Measurements from ENCODE around the gene CNTD1. TPM values are rescaled to one million over a fixed set of nuclear protein-coding genes. Genes with fewer than 3 reads are reported as not detected.
"Not testable (repeated sequence)": the region's sequence is repeated elsewhere in the genome, so short reads cannot be mapped to it uniquely, and the experiment has no call there.

The CNTD1 gene
- total RNA-seq, 1 donor from 2014 or later, result not detected

DNA sequence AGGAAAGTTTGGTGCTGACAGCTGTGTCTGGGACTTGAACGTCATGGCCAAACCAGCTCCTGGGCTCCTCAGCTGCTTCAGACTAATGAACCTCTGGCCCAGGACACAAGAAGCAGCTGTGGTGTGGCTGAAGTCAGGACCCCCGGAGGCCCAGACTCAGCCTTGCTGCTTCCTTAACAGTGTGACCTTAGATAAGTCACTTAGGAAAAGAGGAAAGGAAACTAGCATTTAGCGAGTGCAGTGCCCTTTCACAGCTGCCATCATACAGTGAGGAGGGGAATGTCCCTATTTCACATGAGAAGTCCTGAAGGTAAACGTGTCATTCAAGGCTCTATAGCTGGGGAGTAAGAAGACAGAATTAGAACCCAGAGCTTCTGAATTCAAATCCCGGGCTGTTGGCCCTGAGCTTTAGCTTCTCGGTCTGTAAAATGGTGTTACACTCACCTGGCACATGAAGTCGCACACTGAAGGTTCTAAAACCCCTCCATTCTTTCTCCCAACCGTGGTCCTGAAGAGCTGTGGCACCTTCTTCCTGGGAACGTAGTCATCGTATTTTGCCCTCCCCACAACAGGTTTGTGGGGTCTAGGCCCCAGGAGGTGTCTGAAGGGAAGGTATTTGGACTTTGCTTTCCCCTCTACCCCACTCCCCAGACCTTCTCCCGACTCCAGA, 38.5 kb upstream of the CNTD1 start:
- intact Hi-C loops (cut with micrococcal nuclease), result no loop called here
- no peak for DNase-seq
- Histone ChIP-seq H3K27ac (replicated peaks) (peak overlapping the region; percentile 94), H3K4me3 (peak overlapping the region; percentile 81), H3K4me1 (peaks cover 38% of the 10 kb centered on the region), H3K27me3 (ENCODE audit: low read depth) (peaks cover 26% of the 10 kb centered on the region), H3K9me3 (replicated peaks) (no peaks in the 10 kb centered on the region), H3K36me3 (no peaks in the 10 kb centered on the region)
- TF ChIP-seq, protein P1, sequence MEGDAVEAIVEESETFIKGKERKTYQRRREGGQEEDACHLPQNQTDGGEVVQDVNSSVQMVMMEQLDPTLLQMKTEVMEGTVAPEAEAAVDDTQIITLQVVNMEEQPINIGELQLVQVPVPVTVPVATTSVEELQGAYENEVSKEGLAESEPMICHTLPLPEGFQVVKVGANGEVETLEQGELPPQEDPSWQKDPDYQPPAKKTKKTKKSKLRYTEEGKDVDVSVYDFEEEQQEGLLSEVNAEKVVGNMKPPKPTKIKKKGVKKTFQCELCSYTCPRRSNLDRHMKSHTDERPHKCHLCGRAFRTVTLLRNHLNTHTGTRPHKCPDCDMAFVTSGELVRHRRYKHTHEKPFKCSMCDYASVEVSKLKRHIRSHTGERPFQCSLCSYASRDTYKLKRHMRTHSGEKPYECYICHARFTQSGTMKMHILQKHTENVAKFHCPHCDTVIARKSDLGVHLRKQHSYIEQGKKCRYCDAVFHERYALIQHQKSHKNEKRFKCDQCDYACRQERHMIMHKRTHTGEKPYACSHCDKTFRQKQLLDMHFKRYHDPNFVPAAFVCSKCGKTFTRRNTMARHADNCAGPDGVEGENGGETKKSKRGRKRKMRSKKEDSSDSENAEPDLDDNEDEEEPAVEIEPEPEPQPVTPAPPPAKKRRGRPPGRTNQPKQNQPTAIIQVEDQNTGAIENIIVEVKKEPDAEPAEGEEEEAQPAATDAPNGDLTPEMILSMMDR (IDR thresholded peaks at IDR 0.05; ENCODE audit: borderline replicate concordance), result no peak

DNA sequence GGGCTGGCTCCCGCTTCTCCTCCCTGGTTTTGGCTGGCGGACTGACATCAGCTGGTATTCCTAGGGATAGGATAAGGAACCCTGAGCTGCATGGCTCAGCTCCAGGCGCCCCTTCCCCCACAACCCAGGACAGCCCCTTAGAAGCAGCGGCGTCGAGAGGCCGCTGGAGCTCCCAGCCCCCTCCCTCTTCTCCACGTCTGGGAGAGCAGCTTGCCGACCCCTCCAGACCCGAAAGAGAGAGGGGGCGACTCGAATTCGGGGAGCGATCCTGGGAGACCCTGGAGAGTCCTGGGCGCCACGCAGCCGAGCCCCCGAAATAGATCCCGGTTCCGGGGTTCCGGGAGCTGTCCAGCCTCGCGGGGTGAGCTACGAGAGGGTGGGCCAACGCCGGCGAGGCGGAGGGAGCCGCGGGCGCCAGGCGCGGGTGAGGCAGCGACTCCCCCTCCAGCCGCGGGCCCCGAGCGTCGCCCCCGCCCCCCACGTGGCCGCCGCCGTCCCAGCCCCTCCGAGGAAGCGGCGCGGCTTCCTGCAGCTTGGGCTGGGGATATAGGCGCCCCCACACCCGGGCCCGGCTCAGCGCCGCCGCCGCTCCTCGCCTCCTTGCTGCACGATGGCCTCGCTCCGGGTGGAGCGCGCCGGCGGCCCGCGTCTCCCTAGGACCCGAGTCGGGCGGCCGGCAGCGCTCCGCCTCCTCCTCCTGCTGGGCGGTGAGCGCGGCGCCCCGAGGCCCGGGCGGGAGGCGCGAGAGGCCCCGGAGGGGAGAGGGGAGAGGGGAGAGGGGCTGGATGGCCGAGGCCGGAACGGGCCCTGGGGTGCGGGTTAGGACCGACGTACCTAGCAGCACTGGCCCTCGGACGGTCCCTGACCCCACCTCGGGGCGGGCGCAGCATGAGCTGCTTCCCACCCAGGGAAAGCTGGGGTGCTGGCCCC, 37.7 kb upstream of the CNTD1 start, which contains the start of gene RAMP2:
RAMP2 (plus strand) TSS at position 576 of the 930 bp plus-strand sequence; CDS start at position 611, 35 bp downstream.
- Histone ChIP-seq H3K4me3 (peak within 1 kb of the TSS; percentile 81), H3K27me3 (ENCODE audit: low read depth) (peaks cover 26% of the 10 kb centered on the region), H3K36me3 (no peaks in the 10 kb centered on the region), H3K4me1 (peaks cover 38% of the 10 kb centered on the region), H3K27ac (replicated peaks) (peak within 1 kb of the TSS; percentile 94), H3K9me3 (replicated peaks) (no peaks in the 10 kb centered on the region)
- DNase-seq, result peak; percentile 36
- intact Hi-C loops (cut with micrococcal nuclease), result no loop called here
- TF ChIP-seq, protein P1 (IDR thresholded peaks at IDR 0.05; ENCODE audit: borderline replicate concordance), result peak; percentile 11

DNA sequence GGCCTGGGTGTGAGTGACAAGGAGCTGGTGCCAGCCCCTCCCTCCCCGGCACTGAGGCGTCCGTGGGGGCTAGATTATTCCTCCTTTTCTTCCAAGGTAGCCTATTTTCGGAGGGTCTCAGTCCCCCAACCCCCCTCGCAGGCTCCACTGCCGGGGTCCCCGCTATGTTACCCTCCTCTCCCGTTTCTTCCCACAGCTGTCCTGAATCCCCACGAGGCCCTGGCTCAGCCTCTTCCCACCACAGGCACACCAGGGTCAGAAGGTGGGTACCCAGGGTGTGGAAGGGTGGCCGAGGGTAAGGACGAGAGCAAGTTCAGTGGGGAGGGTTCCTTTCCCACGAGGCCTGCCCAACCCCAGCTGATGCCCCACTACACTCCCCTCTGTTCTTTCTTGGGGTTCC, 37.0 kb upstream of the CNTD1 start:
- Histone ChIP-seq H3K27me3 (ENCODE audit: low read depth) (peaks cover 31% of the 10 kb centered on the region), H3K27ac (replicated peaks) (peak overlapping the region; percentile 94), H3K4me1 (peaks cover 38% of the 10 kb centered on the region), H3K36me3 (no peaks in the 10 kb centered on the region), H3K4me3 (peak overlapping the region; percentile 81), H3K9me3 (replicated peaks) (no peaks in the 10 kb centered on the region)
- no peak for DNase-seq
- intact Hi-C loops (cut with micrococcal nuclease), result loop anchor here (2.0 kb wide), 1 partner anchor 41 kb away; no protein-coding TSS in a partner anchor
- TF ChIP-seq, protein P1 (IDR thresholded peaks at IDR 0.05; ENCODE audit: borderline replicate concordance), result no peak

DNA sequence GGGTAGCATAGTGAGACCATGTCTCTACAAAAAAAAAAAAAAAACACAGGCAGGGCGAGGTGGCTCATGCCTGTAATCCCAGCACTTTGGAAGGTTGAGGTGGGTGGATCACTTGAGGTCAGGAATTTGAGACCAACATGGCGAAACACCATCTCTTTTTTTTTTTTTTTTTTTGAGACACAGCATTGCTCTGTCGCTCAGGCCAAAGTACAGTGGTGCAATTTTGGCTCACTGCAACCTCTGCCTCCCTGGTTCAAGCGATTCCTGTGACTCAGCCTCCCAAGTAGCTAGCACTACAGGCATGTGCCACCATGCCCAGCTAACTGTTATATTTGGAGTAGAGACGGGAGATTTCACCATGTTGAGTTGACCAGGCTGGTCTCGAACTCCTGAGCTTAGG, 32.5 kb upstream of the CNTD1 start:
- Histone ChIP-seq H3K27me3 (ENCODE audit: low read depth) (peaks cover 26% of the 10 kb centered on the region), H3K36me3 (no peaks in the 10 kb centered on the region), H3K4me3 (no peak overlapping the region), H3K9me3 (replicated peaks) (no peaks in the 10 kb centered on the region), H3K27ac (replicated peaks) (no peak overlapping the region), H3K4me1 (peaks cover 25% of the 10 kb centered on the region)
- DNase-seq, result no peak
- intact Hi-C loops (cut with micrococcal nuclease), result no loop called here
- TF ChIP-seq, protein P1 (IDR thresholded peaks at IDR 0.05; ENCODE audit: borderline replicate concordance), result no peak

DNA sequence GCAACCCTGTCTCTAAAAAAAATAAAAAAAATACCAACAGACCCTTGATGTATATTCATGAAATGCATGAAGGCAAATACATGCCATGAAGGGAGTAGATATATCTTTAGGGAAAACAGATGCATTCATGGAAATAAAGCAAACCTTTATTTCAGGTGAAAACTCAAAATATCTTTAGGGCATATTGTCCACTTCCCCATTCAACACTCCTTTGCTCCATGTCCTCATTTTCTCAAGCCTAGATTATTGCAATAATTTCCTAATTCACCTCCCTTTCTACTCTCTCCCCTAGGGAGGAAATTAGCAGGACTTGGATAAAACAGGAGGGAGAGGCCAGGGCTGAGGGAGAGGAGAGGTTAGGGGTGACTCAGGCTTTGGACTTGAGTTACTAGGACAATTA, 31.1 kb upstream of the CNTD1 start:
- Histone ChIP-seq H3K4me3 (no peak overlapping the region), H3K9me3 (replicated peaks) (no peaks in the 10 kb centered on the region), H3K36me3 (no peaks in the 10 kb centered on the region), H3K4me1 (peaks cover 19% of the 10 kb centered on the region), H3K27ac (replicated peaks) (no peak overlapping the region), H3K27me3 (ENCODE audit: low read depth) (peaks cover 12% of the 10 kb centered on the region)
- intact Hi-C loops (cut with micrococcal nuclease), result no loop called here
- TF ChIP-seq, protein P1 (IDR thresholded peaks at IDR 0.05; ENCODE audit: borderline replicate concordance), result no peak
- no peak for DNase-seq

DNA sequence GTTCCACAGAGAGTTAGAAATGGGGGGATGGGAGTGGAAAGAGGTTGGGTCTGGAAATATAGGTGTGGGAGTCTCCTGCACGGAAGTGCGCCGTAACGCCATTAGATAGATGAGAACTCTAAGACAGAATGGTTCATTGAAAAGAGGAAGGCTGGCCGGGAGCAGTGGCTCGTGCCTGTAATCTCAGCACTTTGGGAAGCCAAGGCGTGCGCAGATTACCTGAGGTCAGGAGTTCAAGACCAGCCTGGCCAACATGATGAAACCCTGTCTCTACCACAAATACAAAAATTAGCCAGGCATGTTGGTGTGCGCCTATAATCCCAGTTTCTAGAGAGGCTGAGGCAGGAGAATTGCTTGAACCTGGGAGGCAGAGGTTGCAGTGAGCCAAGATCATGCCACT, 30.7 kb upstream of the CNTD1 start:
- Histone ChIP-seq H3K27me3 (ENCODE audit: low read depth) (peaks cover 10% of the 10 kb centered on the region), H3K4me1 (peaks cover 24% of the 10 kb centered on the region)
- DNase-seq; H3K4me3 ChIP-seq; H3K36me3 ChIP-seq; H3K27ac ChIP-seq (replicated peaks); H3K9me3 ChIP-seq (replicated peaks); intact Hi-C loops (cut with micrococcal nuclease): not testable (repeated sequence)

GRCh38 chr17:42769964-42770363, 28.7 kb upstream of the CNTD1 start:
- DNase-seq; H3K4me3 ChIP-seq; H3K36me3 ChIP-seq; H3K27ac ChIP-seq (replicated peaks); H3K9me3 ChIP-seq (replicated peaks); intact Hi-C loops (cut with micrococcal nuclease): not testable (repeated sequence)
- Histone ChIP-seq H3K4me1 (peaks cover 22% of the 10 kb centered on the region), H3K27me3 (ENCODE audit: low read depth) (peaks cover 10% of the 10 kb centered on the region)

All from left ventricle myocardium inferior (tissue), 1 donor.